ENCODE results near the gene NLN.
"Not testable (repeated sequence)": the region's sequence is repeated elsewhere in the genome, so short reads cannot be mapped to it uniquely, and the experiment has no call there.

- not testable (repeated sequence) for TF ChIP-seq POLR2AphosphoS5, CTCF (IDR thresholded peaks at IDR 0.05)
Observed at GRCh38 chr5:65676056-65676455, 45.9 kb upstream of the NLN start.
